ENCODE measurements around the gene PROX1. TPM values are rescaled to one million over a fixed set of nuclear protein-coding genes. Genes with fewer than 3 reads are reported as not detected.

Gene PROX1
- total and polyA plus RNA-seq, 2 donors from 2014 or later = 0.92 to 6.6 TPM

DNA sequence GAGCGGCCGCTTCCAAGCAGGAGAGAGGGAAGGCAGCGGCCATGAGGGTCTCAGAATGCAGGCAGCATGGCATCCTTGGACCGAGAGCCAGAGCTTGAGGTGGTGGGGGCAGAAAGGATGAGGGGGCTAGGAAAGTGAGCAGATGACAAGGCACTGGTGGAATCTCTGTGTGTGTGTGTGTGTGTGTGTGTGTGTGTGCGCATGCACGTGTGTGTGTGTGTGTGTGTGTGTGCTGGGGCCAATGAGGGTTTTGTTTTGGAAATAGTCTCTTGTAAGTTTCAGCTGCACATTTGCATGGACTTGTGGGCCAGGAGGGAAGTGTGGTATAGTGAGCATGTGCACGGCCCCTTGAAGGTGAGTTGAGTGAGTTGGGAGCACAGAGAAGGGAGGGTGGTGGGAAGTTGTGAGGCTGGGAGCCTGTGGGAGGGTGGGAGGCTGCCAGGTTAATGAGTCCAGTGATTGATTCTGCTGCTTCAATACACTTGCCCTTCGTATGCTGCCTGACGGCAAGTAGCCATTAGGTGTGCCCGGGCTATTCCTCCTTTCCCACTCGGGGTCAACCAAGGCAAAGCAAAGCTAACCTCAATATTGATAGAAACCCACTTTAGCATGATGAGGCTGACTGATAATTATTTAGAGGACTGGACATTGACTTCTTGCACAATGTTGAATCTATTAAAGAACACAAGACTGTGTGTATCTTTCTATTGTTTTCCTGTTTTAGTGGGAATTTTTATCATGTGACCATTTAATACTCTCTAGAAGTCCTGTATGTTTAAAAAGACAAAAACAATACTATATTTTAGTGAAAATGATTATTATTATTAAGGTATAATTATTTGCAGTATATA is 80.3 kb downstream of the PROX1 start:
- Histone ChIP-seq H3K36me3 (ENCODE audit: control insufficient read depth in 2 of 3, insufficient read depth in 3 of 3, low read length in 3 of 3) (no peaks in the 10 kb centered on the region), H3K4me3 (ENCODE audit: low read length in 3 of 3) (no peak overlapping the region), H3K9ac (ENCODE audit: low read length in 3 of 3) (no peak overlapping the region), H3K9me3 (ENCODE audit: control insufficient read depth in 2 of 3, insufficient read depth in 1 of 3, low read length in 3 of 3) (no peaks in the 10 kb centered on the region), H3K4me1 (ENCODE audit: control insufficient read depth in 2 of 3, insufficient read depth in 2 of 3, low read depth in 1 of 3, low read length in 3 of 3) (no peaks in the 10 kb centered on the region), H3K27ac (ENCODE audit: low read depth in 2 of 2, low read length in 2 of 2) (no peak overlapping the region), H3K27me3 (ENCODE audit: control insufficient read depth, insufficient read depth, low read length) (no peaks in the 10 kb centered on the region)
- peak in 4 of 5 donors; percentile 52 to 56 (median 56) for DNase-seq
- no peak for TF ChIP-seq CTCF (IDR thresholded peaks at IDR 0.05; ENCODE audit: borderline replicate concordance, extremely low read depth, insufficient read depth)
- intact Hi-C loops (cut with DNase I) = no loop called here
- FAIRE-seq = no peak

- no peak for TF ChIP-seq CTCF (IDR thresholded peaks at IDR 0.05; ENCODE audit: borderline replicate concordance, extremely low read depth, insufficient read depth)
- Histone ChIP-seq H3K4me1 (ENCODE audit: control insufficient read depth in 2 of 3, insufficient read depth in 2 of 3, low read depth in 1 of 3, low read length in 3 of 3) (no peaks in the 10 kb centered on the region), H3K9ac (ENCODE audit: low read length in 3 of 3) (no peak overlapping the region), H3K9me3 (ENCODE audit: control insufficient read depth in 2 of 3, insufficient read depth in 1 of 3, low read length in 3 of 3) (no peaks in the 10 kb centered on the region), H3K27me3 (ENCODE audit: control insufficient read depth, insufficient read depth, low read length) (no peaks in the 10 kb centered on the region), H3K36me3 (ENCODE audit: control insufficient read depth in 2 of 3, insufficient read depth in 3 of 3, low read length in 3 of 3) (no peaks in the 10 kb centered on the region), H3K27ac (ENCODE audit: low read depth in 2 of 2, low read length in 2 of 2) (no peak overlapping the region), H3K4me3 (ENCODE audit: low read length in 3 of 3) (no peak overlapping the region)
- intact Hi-C loops (cut with DNase I) = no loop called here
- no peak for FAIRE-seq
- DNase-seq = no peak
These were observed 81.2 kb downstream of the PROX1 start for GRCh38 chr1:214068979-214069378.

- H3K4me3 ChIP-seq (ENCODE audit: low read length in 3 of 3) = no peak overlapping the region
- intact Hi-C loops (cut with DNase I) = no loop called here
- no peak overlapping the region for H3K27ac ChIP-seq (ENCODE audit: low read depth in 2 of 2, low read length in 2 of 2)
- DNase-seq (no peak), FAIRE-seq (no peak)
- no peaks in the 10 kb centered on the region for H3K9me3 ChIP-seq (ENCODE audit: control insufficient read depth in 2 of 3, insufficient read depth in 1 of 3, low read length in 3 of 3)
- no peaks in the 10 kb centered on the region for H3K27me3 ChIP-seq (ENCODE audit: control insufficient read depth, insufficient read depth, low read length)
- TF ChIP-seq CTCF (IDR thresholded peaks at IDR 0.05; ENCODE audit: borderline replicate concordance, extremely low read depth, insufficient read depth) = no peak
- no peaks in the 10 kb centered on the region for H3K4me1 ChIP-seq (ENCODE audit: control insufficient read depth in 2 of 3, insufficient read depth in 2 of 3, low read depth in 1 of 3, low read length in 3 of 3)
- H3K36me3 ChIP-seq (ENCODE audit: control insufficient read depth in 2 of 3, insufficient read depth in 3 of 3, low read length in 3 of 3) = no peaks in the 10 kb centered on the region
- no peak overlapping the region for H3K9ac ChIP-seq (ENCODE audit: low read length in 3 of 3)
These were observed 83.7 kb downstream of the PROX1 start for GRCh38 chr1:214071469-214071868.
